Sigmoid colon (tissue), 7 donors: ENCODE data around the gene MMP28. TPM values are rescaled to one million over a fixed set of nuclear protein-coding genes. Genes with fewer than 3 reads are reported as not detected.
A peak's percentile ranks its signal among the peaks of the same experiment; 100 is the strongest.

Experiments used
- DNase-seq: peaks from one replicate; pipeline ENCODE4 v3.0.0-alpha.2; 2019
- H3K27ac ChIP-seq, 4 donors: fragments of 200-600 bp; sonication (generic); one replicate each; pipeline ENCODE4 v1.5.1; 2016 to 2019; ENCODE audit warnings: mild to moderate bottlenecking in 1 of 4
- H3K27me3 ChIP-seq, 3 donors: fragments of 200-600 bp; sonication (generic); one replicate each; pipeline ENCODE4 v1.5.1; 2019; ENCODE audit warnings: mild to moderate bottlenecking in 1 of 3
- H3K36me3 ChIP-seq, 4 donors: fragments of 200-600 bp; sonication (generic); one replicate each; pipeline ENCODE4 v1.5.1; 2016 to 2019
- H3K4me1 ChIP-seq, 4 donors: fragments of 200-600 bp; sonication (generic); one replicate each; pipeline ENCODE4 v1.5.1; 2017 to 2019
- H3K4me3 ChIP-seq, 4 donors: fragments of 200-600 bp; sonication (generic); one replicate each; pipeline ENCODE4 v1.5.1; 2017 to 2019; ENCODE audit warnings: mild to moderate bottlenecking in 2 of 4, moderate library complexity in 1 of 4
- H3K9me3 ChIP-seq, 4 donors: fragments of 200-600 bp in 3 of 4; sonication (generic) in 3 of 4; one replicate each; pipeline versions ENCODE4 v1.5.1 to v1.6.1; 2013 to 2019
- CTCF ChIP-seq, 4 experiments: fragments of 450-650 bp in 3 of 4; fragments of 200-600 bp in 1 of 4; IDR thresholded peaks; one replicate each; pipeline ENCODE4 v1.5.1; 2016 to 2019; ENCODE audit warnings: antibody characterized with exemption in 4 of 4, mild to moderate bottlenecking in 3 of 4, moderate library complexity in 2 of 4
- EP300 ChIP-seq, 4 donors: sonication (generic); formaldehyde crosslinking; IDR thresholded peaks; one replicate each; pipeline ENCODE4 v1.6.1; 2017; ENCODE audit warnings: antibody characterized with exemption in 4 of 4
- POLR2A ChIP-seq, 2 donors: fragments of 450-650 bp; IDR thresholded peaks; one replicate each; pipeline ENCODE4 v1.6.1; 2016; ENCODE audit warnings: antibody characterized with exemption in 2 of 2, mild to moderate bottlenecking in 2 of 2, moderate library complexity in 2 of 2
- POLR2AphosphoS5 ChIP-seq, 4 donors: sonication (generic); formaldehyde crosslinking; IDR thresholded peaks; one replicate each; pipeline ENCODE4 v1.6.1; 2017; ENCODE audit warnings: antibody characterized with exemption in 4 of 4
- WGBS, 2 donors: extraction: QIAGEN DNeasy Blood & Tissue Kit; methylation state at CpG; one replicate each; pipeline ENCODE4 v1.1.7; 2013; 5-methylcytosine and 5-hydroxymethylcytosine counted together
- intact Hi-C: fragments of 100-400 bp; cut with DNase I; formaldehyde crosslinking; loops from one replicate; pipeline ENCODE4 v1.15.1; 2023
- polyA plus RNA-seq, 3 donors: library from polyadenylated mRNA; stranded (reverse); fragments of 200-250 nt; gene quantifications; one replicate each; pipeline ENCODE4 v1.2.3, GENCODE V29; 2013
- total RNA-seq, 4 donors: library from RNA; depleted of rRNA; stranded (reverse); fragments of >200 nt; gene quantifications; one replicate each; pipeline ENCODE4 v1.1.0, GENCODE V29; 2016
- donor health status: healthy with polysubstance abuse.
- donor health status: Bipolar disorder and iron deficiency.
- donor health status: healthy.

Gene MMP28
- total and polyA plus RNA-seq, 7 donors = 15.8 to 60.8 (median 30.3) TPM

GRCh38 chr17:35745749-35746320 lies 49.6 kb downstream of the MMP28 start:
- Histone ChIP-seq H3K4me1 (peaks cover 0 to 19% (median 14%) of the 10 kb centered on the region in 4 donors), H3K27ac (no peak overlapping the region), H3K27me3 (peaks cover 36 to 85% (median 62%) of the 10 kb centered on the region in 3 donors), H3K9me3 (no peaks in the 10 kb centered on the region), H3K36me3 (no peaks in the 10 kb centered on the region), H3K4me3 (no peak overlapping the region)
- DNase-seq = no peak
- TF ChIP-seq CTCF (IDR thresholded peaks at IDR 0.05) (no peak), POLR2A (IDR thresholded peaks at IDR 0.05) (no peak), POLR2AphosphoS5 (IDR thresholded peaks at IDR 0.05) (no peak), EP300 (IDR thresholded peaks at IDR 0.05) (no peak)
- WGBS, 2 donors = 85 to 89% methylated on average over 15 of the region's 15 CpGs
- intact Hi-C loops = loop anchor here (5.0 to 10.0 kb wide), 5 partner anchors 81 to 581 kb away; partner anchors contain the start of gene SLFN12L

- Histone ChIP-seq H3K4me1 (peaks cover 0 to 16% (median 13%) of the 10 kb centered on the region in 4 donors), H3K36me3 (no peaks in the 10 kb centered on the region), H3K9me3 (no peaks in the 10 kb centered on the region), H3K27ac (no peak overlapping the region), H3K27me3 (peaks cover 33 to 85% (median 59%) of the 10 kb centered on the region in 3 donors), H3K4me3 (no peak overlapping the region)
- intact Hi-C loops = loop anchor here (5.0 to 10.0 kb wide), 5 partner anchors 80 to 580 kb away; partner anchors contain the start of gene SLFN12L
- TF ChIP-seq POLR2AphosphoS5 (IDR thresholded peaks at IDR 0.05) (no peak), EP300 (IDR thresholded peaks at IDR 0.05) (no peak), POLR2A (IDR thresholded peaks at IDR 0.05) (no peak), CTCF (IDR thresholded peaks at IDR 0.05) (no peak)
- no peak for DNase-seq
- 88 to 91% methylated on average over 7 of the region's 7 CpGs for WGBS, 2 donors
Measured at GRCh38 chr17:35745246-35745645, 50.2 kb downstream of the MMP28 start.

- H3K4me1 ChIP-seq = peaks cover 0 to 11% (median 9%) of the 10 kb centered on the region in 4 donors
- no peak for TF ChIP-seq POLR2A (IDR thresholded peaks at IDR 0.05)
- TF ChIP-seq POLR2AphosphoS5 (IDR thresholded peaks at IDR 0.05) = no peak
- no peak for TF ChIP-seq EP300 (IDR thresholded peaks at IDR 0.05)
- no peak for TF ChIP-seq CTCF (IDR thresholded peaks at IDR 0.05)
- H3K36me3 ChIP-seq = no peaks in the 10 kb centered on the region
- peaks cover 29 to 85% (median 55%) of the 10 kb centered on the region in 3 donors for H3K27me3 ChIP-seq
- no peak overlapping the region for H3K27ac ChIP-seq
- H3K4me3 ChIP-seq = no peak overlapping the region
- no peaks in the 10 kb centered on the region for H3K9me3 ChIP-seq
- DNase-seq = no peak
- intact Hi-C loops = loop anchor here (5.0 to 10.0 kb wide), 5 partner anchors 80 to 580 kb away; partner anchors contain the start of gene SLFN12L
- 78 to 84% methylated on average over 8 of the region's 8 CpGs for WGBS, 2 donors
Measured at GRCh38 chr17:35744830-35745229, 50.6 kb downstream of the MMP28 start.

GRCh38 chr17:35743626-35744328 lies 51.7 kb downstream of the MMP28 start:
- H3K36me3 ChIP-seq = no peaks in the 10 kb centered on the region
- peak; percentile 39 for DNase-seq
- TF ChIP-seq EP300 (IDR thresholded peaks at IDR 0.05) = no peak
- TF ChIP-seq POLR2AphosphoS5 (IDR thresholded peaks at IDR 0.05) = no peak
- no peak for TF ChIP-seq POLR2A (IDR thresholded peaks at IDR 0.05)
- TF ChIP-seq CTCF (IDR thresholded peaks at IDR 0.05) = no peak
- no peaks in the 10 kb centered on the region for H3K9me3 ChIP-seq
- H3K27ac ChIP-seq = no peak overlapping the region
- H3K4me1 ChIP-seq = peaks cover 0 to 8% (median 7%) of the 10 kb centered on the region in 4 donors
- no peak overlapping the region for H3K4me3 ChIP-seq
- peaks cover 22 to 76% (median 44%) of the 10 kb centered on the region in 3 donors for H3K27me3 ChIP-seq
- WGBS, 2 donors = 53 to 55% methylated on average over 7 of the region's 7 CpGs
- intact Hi-C loops = loop anchor here (10.0 kb wide), 3 partner anchors 79 to 579 kb away; partner anchors contain the start of gene SLFN12L
